ENCODE measurements around the gene FAM174B.

DNA sequence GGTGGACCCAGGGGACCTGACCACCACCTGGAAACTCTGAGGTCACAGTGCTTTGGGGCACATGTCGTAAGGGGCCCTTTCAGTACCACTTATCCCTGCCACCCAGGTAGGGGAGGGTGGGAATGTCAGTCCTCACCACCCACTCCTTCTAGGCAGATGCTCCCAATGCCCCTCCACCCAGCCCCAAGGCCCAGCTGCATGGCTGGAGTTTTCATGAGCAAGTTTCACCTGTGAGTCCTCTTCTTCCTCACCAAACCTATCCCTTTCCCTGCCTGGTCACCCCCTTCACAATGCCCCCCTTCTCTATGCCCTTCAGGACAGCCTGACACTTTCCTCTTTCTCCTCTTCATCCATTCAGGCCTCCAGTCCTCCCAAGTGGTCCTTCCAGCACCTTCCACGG, 9.8 kb downstream of the FAM174B start:
- TF ChIP-seq, protein P1, sequence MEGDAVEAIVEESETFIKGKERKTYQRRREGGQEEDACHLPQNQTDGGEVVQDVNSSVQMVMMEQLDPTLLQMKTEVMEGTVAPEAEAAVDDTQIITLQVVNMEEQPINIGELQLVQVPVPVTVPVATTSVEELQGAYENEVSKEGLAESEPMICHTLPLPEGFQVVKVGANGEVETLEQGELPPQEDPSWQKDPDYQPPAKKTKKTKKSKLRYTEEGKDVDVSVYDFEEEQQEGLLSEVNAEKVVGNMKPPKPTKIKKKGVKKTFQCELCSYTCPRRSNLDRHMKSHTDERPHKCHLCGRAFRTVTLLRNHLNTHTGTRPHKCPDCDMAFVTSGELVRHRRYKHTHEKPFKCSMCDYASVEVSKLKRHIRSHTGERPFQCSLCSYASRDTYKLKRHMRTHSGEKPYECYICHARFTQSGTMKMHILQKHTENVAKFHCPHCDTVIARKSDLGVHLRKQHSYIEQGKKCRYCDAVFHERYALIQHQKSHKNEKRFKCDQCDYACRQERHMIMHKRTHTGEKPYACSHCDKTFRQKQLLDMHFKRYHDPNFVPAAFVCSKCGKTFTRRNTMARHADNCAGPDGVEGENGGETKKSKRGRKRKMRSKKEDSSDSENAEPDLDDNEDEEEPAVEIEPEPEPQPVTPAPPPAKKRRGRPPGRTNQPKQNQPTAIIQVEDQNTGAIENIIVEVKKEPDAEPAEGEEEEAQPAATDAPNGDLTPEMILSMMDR (IDR thresholded peaks at IDR 0.05) = no peak
- no peak for TF ChIP-seq POLR2A (IDR thresholded peaks at IDR 0.05)
- TF ChIP-seq EP300 (IDR thresholded peaks at IDR 0.05) = no peak
